Measurements from ENCODE around the gene ISOC1.

Gene ISOC1

DNA sequence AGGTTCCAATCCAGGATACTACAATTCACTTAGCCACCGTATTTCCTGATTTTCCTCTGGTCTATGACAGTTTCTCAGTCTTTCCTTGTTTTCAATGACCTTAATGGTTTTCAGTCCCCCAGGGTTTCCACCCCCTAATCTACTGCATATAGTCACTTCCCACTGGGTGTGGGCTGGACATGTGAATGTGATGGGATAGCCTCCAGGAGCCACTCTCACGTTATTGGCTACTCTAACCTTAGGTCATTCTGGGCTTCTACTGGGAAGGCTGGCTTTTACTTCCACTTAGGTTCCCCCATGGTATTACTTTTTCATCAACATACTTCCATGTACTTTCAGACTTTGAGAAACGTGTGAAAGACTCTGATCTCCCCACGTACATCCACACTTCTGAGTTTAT, 46.5 kb downstream of the ISOC1 start:
- DNase-seq = no peak

DNA sequence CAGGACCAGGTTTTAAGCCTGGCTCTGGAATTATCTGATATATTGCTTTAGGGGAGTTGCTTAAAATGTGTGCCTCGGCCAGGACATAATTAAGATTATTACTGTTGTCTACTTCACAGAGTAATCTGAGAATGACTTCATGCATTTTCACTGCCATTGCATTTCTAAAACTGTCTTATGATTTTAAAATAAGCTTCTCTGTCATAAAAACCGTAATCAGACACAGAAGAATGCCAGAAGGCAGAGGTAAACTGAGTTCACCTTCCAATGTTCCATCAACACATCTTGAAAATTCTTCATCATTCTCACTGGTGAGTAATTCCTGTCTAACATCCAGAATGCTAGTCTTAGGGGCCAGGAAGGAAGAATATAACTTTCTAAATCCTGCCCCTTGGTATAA, 47.1 kb downstream of the ISOC1 start:
- DNase-seq = no peak

GRCh38 chr5:129155876-129156275, 61.3 kb downstream of the ISOC1 start:
- no peak for DNase-seq

GRCh38 chr5:129161830-129162229, 67.3 kb downstream of the ISOC1 start:
- no peak for DNase-seq
